ENCODE results near the gene TNFSF11.

TNFSF11 gene

DNA sequence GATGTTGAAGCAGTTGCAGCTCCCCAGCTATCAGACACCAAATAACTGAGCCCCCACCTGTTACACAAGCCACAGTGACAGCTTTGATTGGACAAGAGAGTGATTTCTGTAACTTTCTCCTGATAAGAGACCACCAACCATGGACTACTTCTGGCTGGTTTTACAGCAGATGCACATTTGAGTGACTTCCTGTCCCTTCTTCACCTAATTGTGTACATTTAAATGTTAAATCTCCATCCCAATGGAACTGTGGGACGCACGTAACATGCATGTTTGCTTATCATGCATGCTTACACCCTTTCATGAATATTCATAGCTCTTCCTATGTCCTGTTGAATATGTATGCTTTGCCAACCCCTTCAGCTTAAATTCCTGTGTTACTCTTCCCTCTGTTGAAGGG, 6.0 kb upstream of the TNFSF11 start:
- H3K27ac ChIP-seq, result no peak overlapping the region
- TF ChIP-seq, protein P1, sequence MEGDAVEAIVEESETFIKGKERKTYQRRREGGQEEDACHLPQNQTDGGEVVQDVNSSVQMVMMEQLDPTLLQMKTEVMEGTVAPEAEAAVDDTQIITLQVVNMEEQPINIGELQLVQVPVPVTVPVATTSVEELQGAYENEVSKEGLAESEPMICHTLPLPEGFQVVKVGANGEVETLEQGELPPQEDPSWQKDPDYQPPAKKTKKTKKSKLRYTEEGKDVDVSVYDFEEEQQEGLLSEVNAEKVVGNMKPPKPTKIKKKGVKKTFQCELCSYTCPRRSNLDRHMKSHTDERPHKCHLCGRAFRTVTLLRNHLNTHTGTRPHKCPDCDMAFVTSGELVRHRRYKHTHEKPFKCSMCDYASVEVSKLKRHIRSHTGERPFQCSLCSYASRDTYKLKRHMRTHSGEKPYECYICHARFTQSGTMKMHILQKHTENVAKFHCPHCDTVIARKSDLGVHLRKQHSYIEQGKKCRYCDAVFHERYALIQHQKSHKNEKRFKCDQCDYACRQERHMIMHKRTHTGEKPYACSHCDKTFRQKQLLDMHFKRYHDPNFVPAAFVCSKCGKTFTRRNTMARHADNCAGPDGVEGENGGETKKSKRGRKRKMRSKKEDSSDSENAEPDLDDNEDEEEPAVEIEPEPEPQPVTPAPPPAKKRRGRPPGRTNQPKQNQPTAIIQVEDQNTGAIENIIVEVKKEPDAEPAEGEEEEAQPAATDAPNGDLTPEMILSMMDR (IDR thresholded peaks at IDR 0.05), result no peak
- TF ChIP-seq ZFX (IDR thresholded peaks at IDR 0.05; ENCODE audit: borderline replicate concordance), result no peak

DNA sequence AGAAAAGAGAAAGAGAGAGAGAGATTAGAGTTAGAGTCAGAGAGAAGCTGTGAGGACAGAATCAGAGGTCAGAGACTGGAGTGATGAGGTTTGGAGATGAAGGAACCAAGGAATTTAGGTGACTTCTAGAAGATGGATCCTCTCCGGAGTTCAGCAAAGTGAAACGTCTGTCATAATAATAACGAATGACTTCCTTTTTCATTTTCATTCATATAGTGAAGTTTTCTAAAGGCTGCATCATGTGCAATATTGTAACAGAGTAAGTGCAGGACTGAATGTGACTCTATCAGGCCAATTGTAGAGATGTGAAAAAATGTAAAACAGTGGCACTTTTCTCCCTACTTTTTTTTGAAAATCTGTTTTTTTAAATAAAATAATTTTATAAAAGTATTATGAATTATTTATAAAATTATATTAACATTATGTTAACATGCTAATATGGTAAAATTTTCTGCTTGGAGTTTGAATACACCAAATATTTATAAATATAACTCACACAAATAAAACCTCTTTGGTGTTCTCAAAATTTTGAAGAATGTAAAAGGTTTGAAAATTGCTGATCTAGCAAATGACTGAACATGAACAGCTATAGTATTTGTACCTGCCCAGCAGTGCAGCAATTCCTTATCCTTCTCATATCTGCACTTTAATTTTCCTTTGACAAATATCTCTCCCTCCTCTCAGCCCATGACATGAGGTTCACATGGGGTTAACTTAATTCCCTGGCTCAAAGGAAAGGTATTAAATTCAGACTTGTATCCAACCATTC, 4.2 kb upstream of the TNFSF11 start:
- TF ChIP-seq, protein P1 (IDR thresholded peaks at IDR 0.05), result no peak
- TF ChIP-seq ZFX (IDR thresholded peaks at IDR 0.05; ENCODE audit: borderline replicate concordance), result no peak
- no peak overlapping the region for H3K27ac ChIP-seq

DNA sequence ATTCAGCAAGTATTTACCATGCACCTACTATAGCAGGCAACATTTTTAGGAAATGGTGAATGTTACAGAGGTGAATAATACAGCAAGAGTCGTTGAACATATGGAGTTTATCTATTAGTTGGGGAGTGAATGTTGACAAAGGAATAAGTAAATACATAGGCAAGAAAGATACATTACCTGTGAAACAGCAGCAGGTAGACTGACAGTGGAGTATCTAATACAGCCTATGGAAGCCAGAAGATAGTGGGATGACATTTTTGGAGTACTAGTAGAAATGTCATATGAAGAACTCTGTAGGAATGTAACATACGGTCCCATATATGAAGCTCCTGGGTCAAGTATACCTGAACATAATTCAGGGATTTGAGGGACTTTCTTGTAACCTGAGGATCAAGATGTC, 2.1 kb upstream of the TNFSF11 start:
- no peak overlapping the region for H3K27ac ChIP-seq
- TF ChIP-seq ZFX (IDR thresholded peaks at IDR 0.05; ENCODE audit: borderline replicate concordance), result no peak
- TF ChIP-seq, protein P1 (IDR thresholded peaks at IDR 0.05), result no peak

DNA sequence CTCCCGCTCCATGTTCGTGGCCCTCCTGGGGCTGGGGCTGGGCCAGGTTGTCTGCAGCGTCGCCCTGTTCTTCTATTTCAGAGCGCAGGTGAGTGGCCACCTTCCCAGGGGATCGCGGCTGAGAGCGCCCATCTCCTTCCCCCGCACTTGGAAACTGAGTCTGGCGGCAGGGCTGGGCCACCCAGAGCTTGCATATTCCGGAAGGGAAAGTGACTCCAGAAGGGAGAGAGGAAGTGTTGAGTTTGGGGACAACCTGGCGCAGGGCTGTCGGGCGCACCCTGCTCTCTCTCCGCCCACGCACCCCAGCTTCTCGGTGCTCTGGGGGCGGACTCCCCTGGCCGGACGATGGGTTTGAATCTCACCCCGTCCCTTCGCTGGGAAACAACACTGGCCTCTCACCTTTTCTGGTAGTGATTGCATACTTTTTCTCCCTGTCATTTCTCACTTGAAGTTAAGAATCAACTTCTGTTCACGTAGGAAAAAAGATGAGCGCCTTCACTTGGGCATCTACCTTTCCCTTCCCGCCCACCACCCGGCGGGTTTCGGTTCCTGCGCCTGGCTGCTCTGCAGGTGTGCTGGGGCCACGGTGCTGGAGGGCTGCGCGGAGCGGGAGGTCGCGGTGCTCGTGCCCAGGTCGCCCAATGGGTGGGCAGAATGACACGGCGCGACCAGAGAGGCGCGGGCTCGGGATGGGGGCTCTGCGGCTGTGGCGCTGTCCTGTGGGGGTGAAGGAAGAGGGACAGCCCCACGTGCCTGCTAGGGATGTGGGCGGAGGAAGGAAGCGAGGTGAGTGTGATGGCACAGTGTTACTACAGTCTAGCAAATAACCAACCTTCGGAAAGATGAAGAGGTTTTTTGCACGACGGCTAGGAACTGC, 721 bp downstream of the TNFSF11 start:
- TF ChIP-seq, protein P1 (IDR thresholded peaks at IDR 0.05), result no peak
- no peak for TF ChIP-seq ZFX (IDR thresholded peaks at IDR 0.05; ENCODE audit: borderline replicate concordance)
- no peak overlapping the region for H3K27ac ChIP-seq

DNA sequence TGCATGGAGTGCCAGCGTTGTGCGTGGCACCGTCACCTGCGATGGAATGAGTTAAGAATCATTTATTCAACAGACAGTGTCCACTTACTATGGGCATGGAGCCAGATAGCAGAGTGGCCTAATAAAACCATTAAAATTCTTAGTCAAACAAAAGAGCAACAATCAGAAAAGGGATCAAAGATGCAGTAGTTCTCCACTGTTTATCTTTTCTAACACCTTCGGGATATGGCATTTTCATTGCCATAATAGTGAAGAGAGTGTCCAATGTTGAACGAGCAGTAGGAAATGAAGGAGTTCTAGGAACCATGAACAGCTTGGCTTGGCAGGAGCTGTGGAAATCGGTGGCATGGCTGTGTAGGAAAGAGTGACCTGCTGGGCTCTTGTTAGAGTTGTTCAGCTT, 2.0 kb downstream of the TNFSF11 start:
- H3K27ac ChIP-seq, result no peak overlapping the region
- TF ChIP-seq, protein P1 (IDR thresholded peaks at IDR 0.05), result no peak
- TF ChIP-seq ZFX (IDR thresholded peaks at IDR 0.05; ENCODE audit: borderline replicate concordance), result no peak

DNA sequence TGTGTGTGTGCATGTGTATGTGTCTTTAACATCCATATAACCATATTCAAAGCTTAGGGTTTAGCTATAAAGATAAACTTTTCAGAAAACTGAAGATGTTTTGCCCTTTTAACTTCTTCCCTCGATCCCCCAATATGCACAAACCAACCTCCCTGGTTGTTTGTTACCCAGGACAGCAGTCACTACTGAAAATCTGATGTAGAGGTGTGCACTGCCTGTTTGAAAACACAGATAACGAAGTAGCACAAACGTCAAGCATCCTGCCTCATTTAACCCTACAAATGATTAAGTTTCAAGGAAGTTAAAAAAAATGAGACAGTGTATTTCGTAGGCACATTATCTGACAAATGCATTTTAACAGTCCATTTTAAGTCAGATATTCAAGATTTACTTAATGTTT, 3.6 kb downstream of the TNFSF11 start:
- H3K27ac ChIP-seq, result no peak overlapping the region
- TF ChIP-seq, protein P1 (IDR thresholded peaks at IDR 0.05), result no peak
- no peak for TF ChIP-seq ZFX (IDR thresholded peaks at IDR 0.05; ENCODE audit: borderline replicate concordance)

DNA sequence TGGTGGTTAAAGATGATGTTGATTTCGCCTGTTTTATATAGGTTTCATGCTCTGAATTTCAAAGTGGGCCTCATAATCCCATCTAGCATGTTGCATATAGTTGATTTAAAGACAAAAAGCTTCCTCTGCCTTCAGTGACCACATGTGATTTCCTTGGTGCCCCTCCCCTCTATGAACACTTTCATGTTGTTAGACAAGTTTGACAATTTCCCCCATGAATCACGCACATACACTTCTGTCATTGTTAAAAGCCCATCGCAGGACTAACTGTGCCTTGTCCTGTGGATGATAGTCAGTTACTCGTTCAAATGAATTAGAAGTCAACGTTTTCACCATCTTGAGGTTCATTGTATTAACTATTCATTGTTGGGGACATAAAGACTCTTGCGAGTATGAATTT, 6.7 kb downstream of the TNFSF11 start:
- TF ChIP-seq, protein P1 (IDR thresholded peaks at IDR 0.05), result no peak
- TF ChIP-seq ZFX (IDR thresholded peaks at IDR 0.05; ENCODE audit: borderline replicate concordance), result no peak
- H3K27ac ChIP-seq, result no peak overlapping the region

All from 22Rv1 (cell line).